HG03280 (cell line): ENCODE measurements around the gene TTLL8.

Source experiments
- ATAC-seq: cut with Tn5 transposase; IDR thresholded peaks from one replicate; pipeline ENCODE4 v1.9.1; 2021; ENCODE audit warnings: mild to moderate bottlenecking, moderate library complexity; ENCODE audit not compliant: unreplicated experiment

Gene TTLL8

DNA sequence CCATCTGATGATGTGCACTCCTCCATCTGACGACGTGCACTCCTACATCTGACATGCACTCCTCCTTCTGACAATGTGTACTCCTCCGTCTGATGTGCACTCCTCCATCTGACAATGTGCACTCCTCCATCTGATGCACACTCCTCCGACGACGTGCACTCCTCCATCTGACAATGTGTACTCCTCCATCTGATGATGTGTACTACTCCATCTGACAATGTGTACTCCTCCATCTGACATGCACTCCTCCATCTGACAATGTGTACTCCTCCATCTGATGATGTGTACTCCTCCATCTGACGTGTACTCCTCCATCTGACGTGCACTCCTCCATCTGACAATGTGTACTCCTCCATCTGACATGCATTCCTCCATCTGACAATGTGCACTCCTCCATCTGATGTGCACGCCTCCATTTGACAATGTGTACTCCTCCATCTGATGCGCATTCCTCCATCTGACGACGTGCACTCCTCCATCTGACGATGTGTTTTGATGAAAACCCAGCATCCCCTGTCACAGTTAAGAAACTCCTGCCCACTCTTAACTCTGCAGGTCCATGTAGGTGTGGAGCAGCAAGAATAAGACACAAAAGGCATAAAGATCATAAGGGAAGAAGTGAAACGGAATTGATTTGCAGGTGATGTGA lies 35.8 kb downstream of the TTLL8 start:
- ATAC-seq = no peak

GRCh38 chr22:50020606-50021005 lies 37.5 kb downstream of the TTLL8 start:
- no peak for ATAC-seq

DNA sequence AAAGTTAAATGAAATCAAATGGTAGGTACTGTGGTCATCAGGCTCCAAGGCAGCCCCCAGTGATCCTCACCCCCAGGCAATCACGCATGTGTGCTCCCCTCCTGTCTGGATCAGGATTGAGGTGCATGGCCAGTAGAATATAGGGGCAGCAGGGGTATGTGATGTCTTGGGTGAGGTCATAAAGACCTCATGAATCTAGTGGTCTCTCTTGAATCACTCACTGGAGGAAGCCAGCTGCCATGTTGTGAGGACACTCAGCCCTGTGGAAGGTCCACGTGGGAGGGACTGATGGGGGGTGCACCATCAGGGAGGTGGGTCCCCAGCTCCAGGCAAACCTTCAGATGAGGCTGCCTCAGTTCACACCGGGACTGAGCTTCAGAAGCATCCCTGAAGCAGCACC lies 38.8 kb downstream of the TTLL8 start:
- no peak for ATAC-seq

DNA sequence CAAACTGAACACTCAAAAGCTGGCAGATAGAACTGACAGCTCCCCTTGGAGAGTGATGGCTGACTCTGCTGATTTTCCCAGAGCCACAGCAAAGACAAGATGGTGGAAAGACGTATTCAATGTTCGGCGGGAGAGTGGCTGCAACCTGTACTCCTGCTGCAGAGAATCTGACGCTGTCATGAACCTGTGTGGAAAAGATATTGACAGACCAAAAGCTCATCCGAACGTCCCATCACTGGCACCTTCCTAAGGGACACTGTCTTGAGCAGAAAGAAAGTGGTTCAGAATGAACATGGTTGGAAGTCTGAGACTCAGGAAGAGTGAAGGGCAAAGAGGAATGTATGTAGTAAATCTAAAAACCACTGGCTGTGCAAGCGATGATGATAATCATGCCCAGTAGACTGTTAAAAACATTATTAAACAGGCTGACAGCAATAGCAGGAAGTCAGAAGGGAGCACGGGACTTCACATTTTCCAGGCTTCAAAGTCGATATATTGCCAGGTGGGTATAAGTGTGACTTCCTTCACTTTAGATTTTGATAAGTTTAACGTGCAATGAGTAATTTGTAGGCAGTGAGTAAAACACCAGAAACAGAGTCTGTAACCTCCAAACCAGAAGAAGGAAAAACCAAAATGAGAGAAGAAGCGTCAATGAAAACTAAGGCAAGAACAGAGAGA lies 39.4 kb downstream of the TTLL8 start:
- no peak for ATAC-seq

GRCh38 chr22:50017701-50018224 lies 40.3 kb downstream of the TTLL8 start:
- no peak for ATAC-seq

- ATAC-seq = no peak
Measured at GRCh38 chr22:50016988-50017700, 41.0 kb downstream of the TTLL8 start.

- ATAC-seq = no peak
Measured at GRCh38 chr22:50016308-50016987, 41.6 kb downstream of the TTLL8 start.

- no peak for ATAC-seq
Measured at GRCh38 chr22:50015451-50016307, 42.4 kb downstream of the TTLL8 start.

- no peak for ATAC-seq
Measured at GRCh38 chr22:50014655-50015401, 43.3 kb downstream of the TTLL8 start.

GRCh38 chr22:50014053-50014501 lies 44.0 kb downstream of the TTLL8 start:
- ATAC-seq = no peak

GRCh38 chr22:50012211-50013181 lies 45.6 kb downstream of the TTLL8 start, which contains the start of gene IL17REL:
Gene IL17REL (minus strand): TSS chr22:50012765. CDS start chr22:50012646, 119 bp downstream.
- ATAC-seq = no peak

GRCh38 chr22:50011447-50012210 lies 46.5 kb downstream of the TTLL8 start:
- ATAC-seq = no peak

- no peak for ATAC-seq
Measured at GRCh38 chr22:50010676-50011446, 47.2 kb downstream of the TTLL8 start.

DNA sequence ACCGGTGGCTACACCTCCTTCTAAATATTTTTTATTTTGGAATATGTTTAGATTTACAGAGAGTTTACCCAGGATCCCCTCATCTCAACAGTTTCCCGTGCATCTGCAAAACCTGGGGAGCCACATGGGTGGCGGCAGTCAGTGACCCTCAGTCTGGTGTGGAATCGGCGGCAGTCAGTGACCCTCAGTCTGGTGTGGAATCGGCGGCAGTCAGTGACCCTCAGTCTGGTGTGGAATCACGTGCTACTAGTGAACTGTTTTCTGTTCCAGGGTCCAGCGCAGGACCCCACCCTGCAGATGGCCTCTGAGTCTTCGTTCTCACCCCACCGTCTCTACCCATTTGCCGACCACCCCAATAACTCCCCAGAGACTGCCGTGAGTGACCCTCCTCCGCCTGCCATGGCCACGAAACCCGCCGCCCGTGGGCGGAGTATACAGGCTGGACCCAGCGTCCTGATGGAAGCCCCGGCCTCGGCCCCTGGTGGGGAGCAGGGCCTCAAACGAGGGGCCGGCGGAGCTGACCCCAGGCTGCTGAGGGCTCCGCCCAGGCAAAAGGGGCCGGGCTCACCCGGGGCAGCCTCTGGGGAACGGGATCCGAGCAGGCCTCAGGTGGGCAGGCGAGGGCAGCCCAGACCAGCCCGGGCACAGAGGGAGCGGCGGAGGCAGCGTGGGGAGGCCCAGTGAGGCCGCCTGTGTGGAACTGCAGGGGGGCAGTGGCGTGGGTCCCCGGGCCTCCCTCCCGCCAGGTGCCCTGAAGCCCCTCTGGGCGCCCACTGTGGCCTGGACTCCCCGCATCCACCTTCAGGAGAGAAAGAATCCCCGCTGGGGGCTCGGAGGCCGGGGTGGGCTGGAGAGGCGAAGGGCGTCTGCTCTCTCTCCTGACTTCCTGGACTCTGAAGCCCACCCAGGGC lies 48.1 kb downstream of the TTLL8 start:
- ATAC-seq = no peak

DNA sequence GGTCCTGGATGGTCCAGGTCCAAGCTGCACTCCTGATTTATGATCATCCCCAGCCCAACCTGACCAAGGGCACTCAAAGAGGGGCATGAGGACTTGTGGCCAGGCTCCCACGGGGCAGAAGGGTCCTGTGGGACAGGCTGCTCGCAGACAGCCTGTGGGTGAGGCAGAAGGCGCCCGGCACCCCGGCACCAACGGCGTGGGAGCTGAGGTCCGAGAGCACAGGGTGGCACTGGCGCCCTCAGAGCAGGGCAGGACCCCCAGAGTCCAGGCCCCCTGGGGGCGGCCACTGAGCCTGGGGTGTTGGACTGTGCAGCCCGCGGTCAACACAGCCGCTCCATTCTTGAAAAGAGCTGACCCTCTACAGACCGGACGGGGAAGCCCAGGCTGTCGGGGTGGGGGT lies 48.8 kb downstream of the TTLL8 start:
- ATAC-seq = no peak
